CD8-positive, alpha-beta memory T cell (primary cell): Measurements from ENCODE around the gene BRDT. TPM values are rescaled to one million over a fixed set of nuclear protein-coding genes. Genes with fewer than 3 reads are reported as not detected.

Source experiments
- CTCF ChIA-PET: fragments of 350-600 bp; sonication (Branson Sonifier 250); formaldehyde crosslinking; loops from one replicate; lab custom pipeline; 2021; ENCODE audit warnings: antibody characterized with exemption; lab: Charles Lee
- POLR2A ChIA-PET: fragments of 350-600 bp; sonication (Branson Sonifier 250); formaldehyde crosslinking; loops from one replicate; lab custom pipeline; 2021; ENCODE audit warnings: antibody characterized with exemption; lab: Charles Lee
- DNase-seq, 5 donors: peaks; one replicate each; pipeline versions ENCODE4 v3.0.0 to v3.0.0-alpha.2; 2020 to 2022; ENCODE audit warnings: mixed read lengths in 1 of 5
- H3K27ac ChIP-seq: one replicate; pipeline ENCODE4 v1.7.0; 2013; ENCODE audit warnings: low read depth, mild to moderate bottlenecking, low read length, moderate library complexity
- H3K27me3 ChIP-seq: 2 replicates; pipeline ENCODE4 v1.7.0; 2013; ENCODE audit warnings: low read length, mild to moderate bottlenecking; ENCODE audit not compliant: insufficient read depth, poor library complexity, severe bottlenecking
- H3K36me3 ChIP-seq: 2 replicates; pipeline ENCODE4 v1.7.0; 2013; ENCODE audit warnings: mild to moderate bottlenecking, low read length, moderate library complexity; ENCODE audit not compliant: insufficient read depth
- H3K4me1 ChIP-seq: 2 replicates; pipeline ENCODE4 v1.7.0; 2013; ENCODE audit warnings: mild to moderate bottlenecking, low read length, moderate library complexity; ENCODE audit not compliant: insufficient read depth
- H3K4me3 ChIP-seq: 2 replicates; pipeline ENCODE4 v1.7.0; 2013; ENCODE audit warnings: mild to moderate bottlenecking, low read length
- H3K9me3 ChIP-seq: 2 replicates; pipeline ENCODE4 v1.7.0; 2013; ENCODE audit warnings: mild to moderate bottlenecking, low read length
- H3K27ac Mint-ChIP-seq, 8 donors: one replicate each; pipeline ENCODE4 v1.8.0; 2020 to 2021; ENCODE audit warnings: mixed read lengths in 8 of 8, mild to moderate bottlenecking in 6 of 8, inconsistent platforms in 3 of 8, moderate library complexity in 3 of 8
- H3K27me3 Mint-ChIP-seq, 2 donors: one replicate each; pipeline ENCODE4 v1.8.0; 2020 to 2021; ENCODE audit warnings: mixed read lengths in 2 of 2, mild to moderate bottlenecking in 1 of 2, moderate library complexity in 1 of 2
- H3K36me3 Mint-ChIP-seq, 3 donors: one replicate each; pipeline ENCODE4 v1.8.0; 2020 to 2021; ENCODE audit warnings: mixed read lengths in 3 of 3, inconsistent platforms in 1 of 3, mild to moderate bottlenecking in 1 of 3
- H3K4me1 Mint-ChIP-seq, 3 donors: one replicate each; pipeline ENCODE4 v1.8.0; 2020 to 2021; ENCODE audit warnings: mixed read lengths in 3 of 3, inconsistent platforms in 1 of 3, mild to moderate bottlenecking in 1 of 3
- H3K4me3 Mint-ChIP-seq, 7 donors: one replicate each; pipeline ENCODE4 v1.8.0; 2020 to 2021; ENCODE audit warnings: mixed read lengths in 7 of 7, mild to moderate bottlenecking in 6 of 7, moderate library complexity in 4 of 7, inconsistent platforms in 2 of 7
- H3K9me3 Mint-ChIP-seq, 5 donors: one replicate each; pipeline ENCODE4 v1.8.0; 2020 to 2022; ENCODE audit warnings: mixed read lengths in 5 of 5, mild to moderate bottlenecking in 3 of 5, moderate library complexity in 2 of 5, inconsistent platforms in 1 of 5
- polyA plus RNA-seq: library from polyadenylated mRNA; unstranded; fragments of 300-500 nt; fragmentation: Illumina TruSeq; gene quantifications from one replicate; pipeline ENCODE4 v1.2.3, GENCODE V29; 2021
- total RNA-seq, 2 experiments: library from RNA; stranded (reverse); gene quantifications; one replicate each; pipeline ENCODE4 v1.2.3, GENCODE V29; 2021

The BRDT gene
- total RNA-seq = not detected
- polyA plus RNA-seq = not detected

- CTCF ChIA-PET = interaction anchor here (1.2 to 1.6 kb wide), 2 partner anchors 8 to 20 kb away, joined by 4 read pairs; no protein-coding TSS in a partner anchor
- Mint-ChIP-seq H3K27me3 (no peaks in the 10 kb centered on the region), H3K27ac (peak within 1 kb of the TSS; percentile 92 to 99 (median 97)), H3K4me1 (peaks cover 34 to 42% (median 36%) of the 10 kb centered on the region in 3 donors), H3K9me3 (peaks cover 0 to 2% (median 0%) of the 10 kb centered on the region in 5 donors), H3K4me3 (peak within 1 kb of the TSS; percentile 78 to 84 (median 83)), H3K36me3 (peaks cover 0 to 1% (median 0%) of the 10 kb centered on the region in 3 donors)
- no peaks in the 10 kb centered on the region for H3K9me3 ChIP-seq
- peak within 1 kb of the TSS; percentile 7 for H3K4me3 ChIP-seq
- H3K4me1 ChIP-seq = peaks cover 12% of the 10 kb centered on the region
- POLR2A ChIA-PET = interaction anchor here (1.0 kb wide), 1 partner anchor 588 kb away, joined by 6 read pairs; no protein-coding TSS in a partner anchor
- no peak for DNase-seq
- H3K36me3 ChIP-seq = no peaks in the 10 kb centered on the region
- H3K27ac ChIP-seq = peak within 1 kb of the TSS; percentile 71
- no peaks in the 10 kb centered on the region for H3K27me3 ChIP-seq
Observed at GRCh38 chr1:91949356-91949699, at the start of gene BRDT. TSS of gene BRDT (plus strand) at chr1:91949401. CDS start at chr1:91962755, 13,354 bp downstream.

GRCh38 chr1:91900562-91900961 is 48.6 kb upstream of the BRDT start:
- ChIA-PET CTCF (interaction anchor here (1.2 kb wide), 1 partner anchor 11 kb away, joined by 3 read pairs; no protein-coding TSS in a partner anchor), POLR2A (interaction anchor here (1.0 kb wide), 1 partner anchor 9 kb away, joined by 4 read pairs; no protein-coding TSS in a partner anchor)
- H3K4me1 ChIP-seq = peaks cover 4% of the 10 kb centered on the region
- H3K36me3 Mint-ChIP-seq = no peaks in the 10 kb centered on the region
- H3K27ac ChIP-seq = no peak overlapping the region
- H3K4me3 Mint-ChIP-seq = no peak overlapping the region
- no peak for DNase-seq
- no peaks in the 10 kb centered on the region for H3K9me3 Mint-ChIP-seq
- H3K27me3 Mint-ChIP-seq = no peaks in the 10 kb centered on the region
- H3K4me1 Mint-ChIP-seq = peaks cover 9 to 14% (median 11%) of the 10 kb centered on the region in 3 donors
- H3K4me3 ChIP-seq = no peak overlapping the region
- no peaks in the 10 kb centered on the region for H3K36me3 ChIP-seq
- H3K27ac Mint-ChIP-seq = no peak overlapping the region
- no peaks in the 10 kb centered on the region for H3K9me3 ChIP-seq
- H3K27me3 ChIP-seq = no peaks in the 10 kb centered on the region

GRCh38 chr1:91901231-91901630 is 48.0 kb upstream of the BRDT start:
- Mint-ChIP-seq H3K9me3 (no peaks in the 10 kb centered on the region), H3K27me3 (no peaks in the 10 kb centered on the region), H3K27ac (no peak overlapping the region), H3K4me1 (peaks cover 2 to 8% (median 4%) of the 10 kb centered on the region in 3 donors), H3K4me3 (no peak overlapping the region), H3K36me3 (no peaks in the 10 kb centered on the region)
- ChIA-PET CTCF (interaction anchor here (1.2 kb wide), 1 partner anchor 12 kb away, joined by 3 read pairs; no protein-coding TSS in a partner anchor), POLR2A (no interaction called here)
- DNase-seq = no peak
- Histone ChIP-seq H3K36me3 (no peaks in the 10 kb centered on the region), H3K4me1 (peaks cover under 1% of the 10 kb centered on the region), H3K27me3 (no peaks in the 10 kb centered on the region), H3K9me3 (no peaks in the 10 kb centered on the region), H3K4me3 (no peak overlapping the region), H3K27ac (no peak overlapping the region)

DNA sequence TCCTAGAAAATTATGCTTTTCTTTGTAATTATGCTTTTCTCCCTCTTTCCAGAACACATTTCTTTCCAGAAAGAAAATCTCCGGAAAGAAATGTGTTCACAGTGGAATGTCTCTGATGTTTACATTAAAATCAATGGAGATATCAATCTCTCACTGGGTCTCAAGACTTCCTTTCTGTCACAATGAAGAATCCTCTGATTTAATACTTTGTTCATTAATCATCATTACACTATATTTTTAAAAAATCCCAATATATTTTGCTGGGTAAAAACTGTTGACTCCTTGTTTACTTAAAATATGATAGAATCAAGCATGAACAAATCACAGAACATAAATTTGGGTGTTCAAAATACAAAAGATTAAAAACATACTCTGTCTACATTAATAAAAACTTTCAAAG is 36.9 kb upstream of the BRDT start:
- Histone ChIP-seq H3K9me3 (no peaks in the 10 kb centered on the region), H3K4me1 (no peaks in the 10 kb centered on the region), H3K27ac (no peak overlapping the region), H3K36me3 (no peaks in the 10 kb centered on the region), H3K4me3 (no peak overlapping the region), H3K27me3 (no peaks in the 10 kb centered on the region)
- Mint-ChIP-seq H3K36me3 (no peaks in the 10 kb centered on the region), H3K9me3 (no peaks in the 10 kb centered on the region), H3K27ac (no peak overlapping the region), H3K4me1 (no peaks in the 10 kb centered on the region), H3K27me3 (peaks cover 4% of the 10 kb centered on the region in 2 donors), H3K4me3 (no peak overlapping the region)
- CTCF ChIA-PET = no interaction called here
- POLR2A ChIA-PET = no interaction called here
- no peak for DNase-seq

DNA sequence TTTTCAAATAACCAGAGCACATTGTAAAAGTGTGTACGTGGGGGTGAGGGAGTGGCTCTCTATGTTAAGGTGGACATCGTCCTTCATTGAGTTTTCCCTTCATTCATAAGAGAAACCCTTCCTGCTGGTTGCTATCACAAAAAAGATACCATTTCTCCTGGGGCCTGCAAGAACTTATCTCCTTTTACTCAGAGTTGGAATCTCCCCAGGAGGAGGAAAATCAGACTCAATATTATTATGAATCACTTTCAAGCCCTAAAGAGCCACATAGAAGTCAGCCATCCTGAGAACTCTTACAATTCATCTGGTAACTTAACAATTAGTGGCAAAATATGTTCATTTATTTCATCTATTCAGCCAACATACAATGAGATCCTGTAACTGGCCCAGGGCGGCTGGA is 36.2 kb upstream of the BRDT start:
- H3K27ac Mint-ChIP-seq = no peak overlapping the region
- ChIA-PET POLR2A (no interaction called here), CTCF (no interaction called here)
- Histone ChIP-seq H3K27me3 (no peaks in the 10 kb centered on the region), H3K36me3 (no peaks in the 10 kb centered on the region), H3K9me3 (no peaks in the 10 kb centered on the region), H3K4me3 (no peak overlapping the region), H3K4me1 (no peaks in the 10 kb centered on the region), H3K27ac (no peak overlapping the region)
- no peak for DNase-seq
- H3K4me3 Mint-ChIP-seq = no peak overlapping the region
- H3K4me1 Mint-ChIP-seq = no peaks in the 10 kb centered on the region
- no peaks in the 10 kb centered on the region for H3K9me3 Mint-ChIP-seq
- H3K36me3 Mint-ChIP-seq = no peaks in the 10 kb centered on the region
- H3K27me3 Mint-ChIP-seq = peaks cover 4% of the 10 kb centered on the region in 2 donors

DNA sequence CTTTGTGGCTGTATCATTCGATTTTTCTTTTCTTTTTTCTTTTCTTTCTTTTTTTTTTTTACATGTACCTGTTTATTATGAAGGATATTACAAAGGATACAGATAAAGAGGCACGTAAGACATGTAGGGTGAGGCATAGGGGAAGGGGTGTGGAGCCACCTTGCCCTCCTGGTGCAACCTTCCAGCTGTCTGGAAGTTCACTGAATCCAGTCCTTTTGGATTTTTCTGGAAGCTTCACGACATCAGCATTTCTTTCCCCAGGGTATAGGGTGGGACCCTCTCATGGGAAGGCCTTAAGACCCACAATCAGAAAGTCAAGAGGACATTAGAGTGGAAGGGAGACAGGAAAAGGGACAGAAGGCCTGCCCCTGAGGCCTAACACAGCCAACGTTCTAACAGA is 33.2 kb upstream of the BRDT start:
- Mint-ChIP-seq H3K9me3 (no peaks in the 10 kb centered on the region), H3K27me3 (no peaks in the 10 kb centered on the region), H3K4me1 (no peaks in the 10 kb centered on the region), H3K4me3 (no peak overlapping the region), H3K27ac (no peak overlapping the region), H3K36me3 (no peaks in the 10 kb centered on the region)
- Histone ChIP-seq H3K27me3 (no peaks in the 10 kb centered on the region), H3K27ac (no peak overlapping the region), H3K4me3 (no peak overlapping the region), H3K4me1 (no peaks in the 10 kb centered on the region), H3K36me3 (no peaks in the 10 kb centered on the region), H3K9me3 (no peaks in the 10 kb centered on the region)
- DNase-seq = no peak
- ChIA-PET CTCF (interaction anchor here (1.2 kb wide), 1 partner anchor 30 kb away, joined by 3 read pairs; no protein-coding TSS in a partner anchor), POLR2A (interaction anchor here (0.8 kb wide), 1 partner anchor 31 kb away, joined by 3 read pairs; no protein-coding TSS in a partner anchor)

- no peaks in the 10 kb centered on the region for H3K4me1 ChIP-seq
- H3K9me3 Mint-ChIP-seq = no peaks in the 10 kb centered on the region
- ChIA-PET POLR2A (no interaction called here), CTCF (interaction anchor here (1.2 to 1.8 kb wide), 2 partner anchors 30 to 403 kb away, joined by 3 to 7 read pairs; no protein-coding TSS in a partner anchor)
- H3K27ac Mint-ChIP-seq = peak overlapping the region in 1 of 8 donors; percentile 67
- no peaks in the 10 kb centered on the region for H3K36me3 ChIP-seq
- H3K27ac ChIP-seq = no peak overlapping the region
- H3K4me1 Mint-ChIP-seq = no peaks in the 10 kb centered on the region
- no peak overlapping the region for H3K4me3 Mint-ChIP-seq
- no peaks in the 10 kb centered on the region for H3K27me3 ChIP-seq
- no peak for DNase-seq
- H3K36me3 Mint-ChIP-seq = no peaks in the 10 kb centered on the region
- H3K27me3 Mint-ChIP-seq = no peaks in the 10 kb centered on the region
- no peak overlapping the region for H3K4me3 ChIP-seq
- no peaks in the 10 kb centered on the region for H3K9me3 ChIP-seq
Observed at GRCh38 chr1:91916811-91917460, 32.3 kb upstream of the BRDT start.

GRCh38 chr1:91919962-91920361 is 29.2 kb upstream of the BRDT start:
- Histone ChIP-seq H3K4me3 (no peak overlapping the region), H3K4me1 (no peaks in the 10 kb centered on the region), H3K27me3 (no peaks in the 10 kb centered on the region), H3K27ac (no peak overlapping the region), H3K9me3 (no peaks in the 10 kb centered on the region), H3K36me3 (no peaks in the 10 kb centered on the region)
- no peak for DNase-seq
- no peaks in the 10 kb centered on the region for H3K27me3 Mint-ChIP-seq
- no peaks in the 10 kb centered on the region for H3K9me3 Mint-ChIP-seq
- ChIA-PET CTCF (no interaction called here), POLR2A (no interaction called here)
- no peak overlapping the region for H3K27ac Mint-ChIP-seq
- H3K36me3 Mint-ChIP-seq = no peaks in the 10 kb centered on the region
- no peak overlapping the region for H3K4me3 Mint-ChIP-seq
- H3K4me1 Mint-ChIP-seq = peaks cover 0 to 8% (median 5%) of the 10 kb centered on the region in 3 donors
